ENCODE data around the gene HUNK. TPM values are rescaled to one million over a fixed set of nuclear protein-coding genes. Genes with fewer than 3 reads are reported as not detected.

The HUNK gene
- total RNA-seq, 1 experiment from 2014 or later, result 2.1 TPM

DNA sequence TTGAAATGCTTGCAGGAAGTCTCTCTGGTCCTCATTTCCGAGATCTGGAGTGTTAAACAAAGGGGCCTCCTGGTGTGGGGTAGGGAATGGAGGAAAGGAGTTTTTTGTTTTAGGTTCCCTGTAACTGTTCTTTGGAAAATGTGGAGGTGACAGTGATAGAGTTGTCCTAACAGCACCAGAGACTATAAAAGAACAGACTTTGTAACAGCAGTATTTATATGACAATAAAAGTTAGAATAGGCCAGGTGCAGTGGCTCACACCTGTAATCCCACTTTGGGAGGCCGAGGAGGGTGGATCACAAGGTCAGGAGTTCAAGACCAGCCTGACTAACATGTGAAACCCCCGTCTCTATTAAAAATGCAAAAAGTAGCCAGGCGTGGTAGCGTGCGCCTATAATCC, 68.9 kb downstream of the HUNK start:
- BruUV-seq (replicated peaks), result no TSS peak

DNA sequence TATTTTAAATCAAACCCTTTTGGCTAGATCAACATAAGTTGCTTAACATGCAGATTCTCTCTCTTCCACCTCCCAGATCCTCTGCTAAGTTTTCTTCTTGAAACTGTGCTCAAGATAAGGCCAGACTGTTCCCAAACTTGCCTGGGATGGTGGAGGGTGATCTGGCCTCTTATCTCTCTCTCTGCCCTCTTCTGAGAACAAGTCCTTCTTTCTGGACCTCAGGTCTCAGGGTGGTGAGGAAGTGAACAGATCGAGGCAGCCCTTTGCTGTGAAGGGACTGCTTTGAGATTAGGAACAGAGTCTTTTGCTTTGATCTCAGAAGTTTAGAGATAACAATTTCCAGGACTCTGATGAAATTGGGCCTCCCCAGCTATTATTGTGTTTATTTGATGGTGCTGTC, 70.7 kb downstream of the HUNK start:
- no peak overlapping the region for H3K4me3 ChIP-seq (ENCODE audit: low read depth, low read length, poor library complexity, severe bottlenecking)
- H3K36me3 ChIP-seq (ENCODE audit: insufficient read depth, low read length, poor library complexity, severe bottlenecking), result no peaks in the 10 kb centered on the region
- no peak overlapping the region for H3K27ac ChIP-seq (ENCODE audit: low read depth, low read length, poor library complexity, severe bottlenecking)
- no peak for DNase-seq (ENCODE audit: low spot score)
- intact Hi-C loops (cut with micrococcal nuclease; ENCODE audit: unreplicated experiment), result no loop called here
- no peaks in the 10 kb centered on the region for H3K4me1 ChIP-seq (ENCODE audit: insufficient read depth, low read length, poor library complexity, severe bottlenecking)
- no peak for TF ChIP-seq EZH2 (IDR thresholded peaks at IDR 0.05; ENCODE audit: borderline replicate concordance, low read depth, low read length, poor library complexity, severe bottlenecking)
- TF ChIP-seq, protein P1, sequence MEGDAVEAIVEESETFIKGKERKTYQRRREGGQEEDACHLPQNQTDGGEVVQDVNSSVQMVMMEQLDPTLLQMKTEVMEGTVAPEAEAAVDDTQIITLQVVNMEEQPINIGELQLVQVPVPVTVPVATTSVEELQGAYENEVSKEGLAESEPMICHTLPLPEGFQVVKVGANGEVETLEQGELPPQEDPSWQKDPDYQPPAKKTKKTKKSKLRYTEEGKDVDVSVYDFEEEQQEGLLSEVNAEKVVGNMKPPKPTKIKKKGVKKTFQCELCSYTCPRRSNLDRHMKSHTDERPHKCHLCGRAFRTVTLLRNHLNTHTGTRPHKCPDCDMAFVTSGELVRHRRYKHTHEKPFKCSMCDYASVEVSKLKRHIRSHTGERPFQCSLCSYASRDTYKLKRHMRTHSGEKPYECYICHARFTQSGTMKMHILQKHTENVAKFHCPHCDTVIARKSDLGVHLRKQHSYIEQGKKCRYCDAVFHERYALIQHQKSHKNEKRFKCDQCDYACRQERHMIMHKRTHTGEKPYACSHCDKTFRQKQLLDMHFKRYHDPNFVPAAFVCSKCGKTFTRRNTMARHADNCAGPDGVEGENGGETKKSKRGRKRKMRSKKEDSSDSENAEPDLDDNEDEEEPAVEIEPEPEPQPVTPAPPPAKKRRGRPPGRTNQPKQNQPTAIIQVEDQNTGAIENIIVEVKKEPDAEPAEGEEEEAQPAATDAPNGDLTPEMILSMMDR (conservative IDR thresholded peaks at IDR 0.05; ENCODE audit: low read depth, low read length), result no peak
- BruUV-seq (replicated peaks), result no TSS peak
- POLR2A ChIA-PET (ENCODE audit: low non-redundant PET), result no interaction called here
- no peaks in the 10 kb centered on the region for H3K27me3 ChIP-seq (replicated peaks; ENCODE audit: insufficient read depth, low read depth, low read length, poor library complexity)
- no peaks in the 10 kb centered on the region for H3K9me3 ChIP-seq (ENCODE audit: low read depth, low read length, poor library complexity, severe bottlenecking)
- CTCF ChIA-PET, result no interaction called here

More for the DNA sequence above, 68.9 kb downstream of the HUNK start:
- no peak for TF ChIP-seq EZH2 (IDR thresholded peaks at IDR 0.05; ENCODE audit: borderline replicate concordance, low read depth, low read length, poor library complexity, severe bottlenecking)
- TF ChIP-seq, protein P1 (conservative IDR thresholded peaks at IDR 0.05; ENCODE audit: low read depth, low read length), result no peak
- intact Hi-C loops (cut with micrococcal nuclease; ENCODE audit: unreplicated experiment), result no loop called here
- H3K4me3 ChIP-seq (ENCODE audit: low read depth, low read length, poor library complexity, severe bottlenecking), result no peak overlapping the region
- ChIA-PET POLR2A (ENCODE audit: low non-redundant PET) (no interaction called here), CTCF (no interaction called here)
- no peaks in the 10 kb centered on the region for H3K4me1 ChIP-seq (ENCODE audit: insufficient read depth, low read length, poor library complexity, severe bottlenecking)
- no peak for DNase-seq (ENCODE audit: low spot score)
- no peaks in the 10 kb centered on the region for H3K9me3 ChIP-seq (ENCODE audit: low read depth, low read length, poor library complexity, severe bottlenecking)
- no peak overlapping the region for H3K27ac ChIP-seq (ENCODE audit: low read depth, low read length, poor library complexity, severe bottlenecking)
- no peaks in the 10 kb centered on the region for H3K36me3 ChIP-seq (ENCODE audit: insufficient read depth, low read length, poor library complexity, severe bottlenecking)
- H3K27me3 ChIP-seq (replicated peaks; ENCODE audit: insufficient read depth, low read depth, low read length, poor library complexity), result no peaks in the 10 kb centered on the region

GRCh38 chr21:31945141-31945540, 72.3 kb downstream of the HUNK start:
- no peaks in the 10 kb centered on the region for H3K4me1 ChIP-seq (ENCODE audit: insufficient read depth, low read length, poor library complexity, severe bottlenecking)
- POLR2A ChIA-PET (ENCODE audit: low non-redundant PET), result no interaction called here
- H3K36me3 ChIP-seq (ENCODE audit: insufficient read depth, low read length, poor library complexity, severe bottlenecking), result no peaks in the 10 kb centered on the region
- H3K9me3 ChIP-seq (ENCODE audit: low read depth, low read length, poor library complexity, severe bottlenecking), result no peaks in the 10 kb centered on the region
- DNase-seq (ENCODE audit: low spot score), result no peak
- no peak overlapping the region for H3K4me3 ChIP-seq (ENCODE audit: low read depth, low read length, poor library complexity, severe bottlenecking)
- no peaks in the 10 kb centered on the region for H3K27me3 ChIP-seq (replicated peaks; ENCODE audit: insufficient read depth, low read depth, low read length, poor library complexity)
- CTCF ChIA-PET, result no interaction called here
- BruUV-seq (replicated peaks), result no TSS peak
- TF ChIP-seq EZH2 (IDR thresholded peaks at IDR 0.05; ENCODE audit: borderline replicate concordance, low read depth, low read length, poor library complexity, severe bottlenecking), result no peak
- TF ChIP-seq, protein P1 (conservative IDR thresholded peaks at IDR 0.05; ENCODE audit: low read depth, low read length), result no peak
- H3K27ac ChIP-seq (ENCODE audit: low read depth, low read length, poor library complexity, severe bottlenecking), result no peak overlapping the region
- intact Hi-C loops (cut with micrococcal nuclease; ENCODE audit: unreplicated experiment), result no loop called here
